GM21360 (cell line): ENCODE results near the gene DRD5.
"Not testable (repeated sequence)": the region's sequence is repeated elsewhere in the genome, so short reads cannot be mapped to it uniquely, and the experiment has no call there.

Experiments used
- ATAC-seq: cut with Tn5 transposase; IDR thresholded peaks from one replicate; pipeline ENCODE4 v1.9.1; 2021; ENCODE audit warnings: mild to moderate bottlenecking, moderate library complexity; ENCODE audit not compliant: unreplicated experiment

Gene DRD5

GRCh38 chr4:9781343-9782135, at the start of gene DRD5:
DRD5 (plus strand) TSS chr4:9781634; CDS start chr4:9782030, 396 bp downstream.
- no peak for ATAC-seq

- not testable (repeated sequence) for ATAC-seq
Observed at GRCh38 chr4:9732256-9732655, 49.2 kb upstream of the DRD5 start.

- no peak for ATAC-seq
Observed at GRCh38 chr4:9735515-9735914, 45.9 kb upstream of the DRD5 start.

DNA sequence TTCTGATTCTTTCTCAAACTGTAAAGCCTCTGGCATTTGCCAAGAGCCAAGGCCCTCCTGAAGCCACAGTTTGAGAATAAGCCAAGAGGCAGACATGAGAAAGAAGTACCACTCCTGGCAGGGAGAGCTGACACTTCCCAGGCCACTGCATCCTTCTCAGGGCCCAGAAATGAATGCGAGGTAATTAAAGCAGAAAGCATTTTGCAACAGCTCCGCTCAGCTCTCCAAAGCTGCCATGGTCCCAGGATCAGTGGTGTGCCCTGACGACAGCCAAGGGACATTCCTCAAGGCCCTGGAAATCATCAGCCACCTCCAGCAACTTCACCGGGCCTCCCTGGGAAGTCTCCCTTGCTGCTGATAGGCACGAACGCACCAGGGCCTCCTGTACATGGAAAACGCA, 44.2 kb upstream of the DRD5 start:
- ATAC-seq = not testable (repeated sequence)

DNA sequence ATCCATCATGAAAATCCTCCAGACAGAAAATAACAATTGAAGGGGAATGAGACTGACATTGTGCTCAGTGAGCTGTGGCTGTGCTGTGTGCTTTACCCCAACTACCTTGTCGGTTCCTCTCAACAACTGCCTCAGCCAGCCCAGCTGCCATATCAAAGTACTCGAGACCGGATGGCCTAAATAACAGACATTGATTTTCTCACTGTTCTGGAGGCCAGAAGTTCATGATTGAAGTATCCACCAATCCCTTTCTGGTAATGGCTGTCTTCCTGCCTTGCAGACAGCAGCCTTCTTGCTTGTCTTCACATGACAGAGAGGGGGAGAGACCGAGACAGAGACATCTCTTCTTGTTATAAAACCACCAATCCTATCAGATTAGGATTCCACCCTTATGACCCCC, 37.6 kb upstream of the DRD5 start:
- ATAC-seq = not testable (repeated sequence)

GRCh38 chr4:9745782-9746181, 35.7 kb upstream of the DRD5 start:
- no peak for ATAC-seq

DNA sequence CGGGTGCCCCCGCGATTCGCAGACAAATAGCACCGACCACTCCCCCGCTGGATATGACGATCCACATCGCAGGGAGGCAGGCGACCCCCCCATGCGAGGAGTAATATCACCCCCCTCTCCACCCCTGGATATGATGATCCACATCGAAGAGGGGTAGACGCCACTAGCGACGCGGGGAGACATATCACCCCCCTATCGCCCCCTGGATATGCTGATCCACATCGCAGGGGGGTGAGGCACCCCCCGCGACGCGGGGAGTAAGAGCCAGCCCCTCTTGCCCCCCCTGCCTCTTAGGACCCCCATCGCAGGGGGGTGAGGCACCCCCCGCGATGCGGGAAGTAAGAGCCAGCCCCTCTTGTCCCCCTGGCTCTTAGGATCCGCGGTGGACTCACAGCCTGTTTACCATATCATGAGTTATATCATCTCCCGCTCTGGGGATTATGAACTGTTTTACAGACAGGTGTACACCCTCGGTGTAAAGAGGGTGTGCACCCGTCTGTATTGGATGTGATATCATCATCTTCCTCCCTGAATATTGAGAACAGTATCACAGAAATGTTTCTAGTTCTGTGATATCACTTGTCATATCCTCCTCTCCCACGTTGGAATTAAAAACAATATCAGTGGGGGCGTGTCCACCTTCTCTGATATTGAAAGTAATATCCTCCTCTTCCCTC, 22.7 kb upstream of the DRD5 start:
- ATAC-seq = no peak

GRCh38 chr4:9762823-9763475, 18.5 kb upstream of the DRD5 start:
- no peak for ATAC-seq

GRCh38 chr4:9764155-9764696, 17.2 kb upstream of the DRD5 start:
- no peak for ATAC-seq

DNA sequence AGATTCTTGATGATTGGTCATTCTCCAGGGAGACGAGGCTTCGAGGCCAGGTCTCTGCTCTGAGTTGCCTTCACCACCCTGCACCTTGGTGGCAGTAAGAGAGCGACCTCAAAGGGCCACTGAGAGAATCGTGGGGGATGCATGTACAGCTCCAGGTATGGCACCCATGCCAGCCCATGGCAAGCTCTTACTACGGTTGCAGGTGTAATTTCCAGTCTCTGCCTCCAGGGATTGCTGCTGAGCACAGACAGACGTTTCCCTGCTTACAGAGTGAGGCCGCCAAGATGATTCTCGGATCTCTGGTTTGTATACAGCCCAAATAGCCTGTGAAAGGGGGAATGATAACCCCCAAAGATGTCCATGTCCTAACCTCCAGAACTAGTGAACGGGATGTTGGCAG, 16.3 kb upstream of the DRD5 start:
- no peak for ATAC-seq

DNA sequence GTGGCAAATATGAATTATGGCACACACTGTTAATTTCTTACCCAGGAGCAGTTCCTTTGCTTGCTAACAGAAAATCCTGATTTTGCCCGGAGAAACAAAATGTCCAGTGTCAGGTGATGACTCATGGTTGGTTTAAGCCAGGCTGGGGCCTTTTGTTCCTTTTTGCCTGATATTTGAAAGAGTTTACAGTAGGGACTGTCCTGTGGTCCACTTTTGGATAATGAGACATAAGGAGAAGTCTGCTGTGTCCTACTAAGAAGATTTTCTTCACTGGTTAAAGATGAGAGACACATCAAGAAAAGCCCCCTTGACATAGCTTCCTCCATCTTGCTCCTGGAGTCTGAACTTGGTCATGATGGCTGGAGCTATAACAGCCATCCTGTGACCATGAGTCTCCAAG, 12.1 kb upstream of the DRD5 start:
- ATAC-seq = no peak

GRCh38 chr4:9771034-9771433, 10.4 kb upstream of the DRD5 start:
- no peak for ATAC-seq

- ATAC-seq = no peak
Observed at GRCh38 chr4:9773471-9773870, 8.0 kb upstream of the DRD5 start.

GRCh38 chr4:9782136-9782436, 652 bp downstream of the DRD5 start:
- no peak for ATAC-seq

GRCh38 chr4:9785891-9786290, 4.5 kb downstream of the DRD5 start:
- ATAC-seq = not testable (repeated sequence)

GRCh38 chr4:9792381-9792780, 10.9 kb downstream of the DRD5 start:
- ATAC-seq = no peak

DNA sequence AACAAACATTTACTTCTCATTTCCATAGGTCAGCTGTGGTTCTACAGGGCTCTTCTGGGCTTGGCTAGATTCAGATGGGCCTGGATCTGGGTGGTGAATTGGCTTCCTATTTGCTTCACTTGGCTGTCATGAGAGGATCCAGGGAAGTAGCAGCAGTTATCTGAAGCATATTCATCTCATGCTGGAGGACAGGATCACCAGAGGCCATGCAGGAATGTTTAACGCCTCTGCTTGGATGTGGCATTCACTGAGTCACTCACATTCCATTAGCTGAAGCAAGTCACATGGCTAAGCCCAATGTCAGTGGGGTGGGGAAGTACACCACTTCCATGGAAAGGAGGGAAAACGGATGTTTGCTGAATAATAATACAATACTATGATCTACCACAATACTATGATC, 15.2 kb downstream of the DRD5 start:
- not testable (repeated sequence) for ATAC-seq

- ATAC-seq = no peak
Observed at GRCh38 chr4:9800848-9801247, 19.4 kb downstream of the DRD5 start.

GRCh38 chr4:9804918-9805317, 23.5 kb downstream of the DRD5 start:
- no peak for ATAC-seq

GRCh38 chr4:9808077-9808476, 26.6 kb downstream of the DRD5 start:
- ATAC-seq = no peak

GRCh38 chr4:9811806-9812205, 30.4 kb downstream of the DRD5 start:
- no peak for ATAC-seq
